Type B pancreatic cell (in vitro differentiated cells): ENCODE measurements around the gene NEUROD2. TPM values are rescaled to one million over a fixed set of nuclear protein-coding genes. Genes with fewer than 3 reads are reported as not detected.

Experiments used
- DNase-seq: peaks from one replicate; pipeline ENCODE4 v3.0.0; 2021; ENCODE audit warnings: mixed read lengths; ENCODE audit not compliant: unreplicated experiment; ENCODE audit errors: extremely low spot score
- H3K27ac Mint-ChIP-seq: 2 replicates; pipeline ENCODE4 v1.8.0; 2021; ENCODE audit warnings: mild to moderate bottlenecking, mixed read lengths
- H3K27me3 Mint-ChIP-seq: 2 replicates; pipeline ENCODE4 v1.8.0; 2021; ENCODE audit warnings: mixed read lengths
- H3K36me3 Mint-ChIP-seq: 2 replicates; pipeline ENCODE4 v1.8.0; 2021; ENCODE audit warnings: mixed read lengths
- H3K4me1 Mint-ChIP-seq: one replicate; pipeline ENCODE4 v1.8.0; 2021; ENCODE audit warnings: mixed read lengths; ENCODE audit not compliant: unreplicated experiment
- H3K4me3 Mint-ChIP-seq: 2 replicates; pipeline ENCODE4 v1.8.0; 2021; ENCODE audit warnings: mild to moderate bottlenecking, mixed read lengths
- H3K9me3 Mint-ChIP-seq: 2 replicates; pipeline ENCODE4 v1.8.0; 2021; ENCODE audit warnings: mixed read lengths
- total RNA-seq: library from RNA; stranded (reverse); gene quantifications from 2 replicates; pipeline ENCODE4 v1.2.1, GENCODE V29; 2021; ENCODE audit warnings: low replicate concordance
- TF ChIP-seq, protein P1 (sequence below): fragments of 200-600 bp; sonication (generic); conservative IDR thresholded peaks from 2 replicates; pipeline ENCODE4 v1.5.0; 2021; ENCODE audit warnings: antibody characterized with exemption, mild to moderate bottlenecking

NEUROD2 gene
- total RNA-seq, 1 donor from 2014 or later, result not detected

DNA sequence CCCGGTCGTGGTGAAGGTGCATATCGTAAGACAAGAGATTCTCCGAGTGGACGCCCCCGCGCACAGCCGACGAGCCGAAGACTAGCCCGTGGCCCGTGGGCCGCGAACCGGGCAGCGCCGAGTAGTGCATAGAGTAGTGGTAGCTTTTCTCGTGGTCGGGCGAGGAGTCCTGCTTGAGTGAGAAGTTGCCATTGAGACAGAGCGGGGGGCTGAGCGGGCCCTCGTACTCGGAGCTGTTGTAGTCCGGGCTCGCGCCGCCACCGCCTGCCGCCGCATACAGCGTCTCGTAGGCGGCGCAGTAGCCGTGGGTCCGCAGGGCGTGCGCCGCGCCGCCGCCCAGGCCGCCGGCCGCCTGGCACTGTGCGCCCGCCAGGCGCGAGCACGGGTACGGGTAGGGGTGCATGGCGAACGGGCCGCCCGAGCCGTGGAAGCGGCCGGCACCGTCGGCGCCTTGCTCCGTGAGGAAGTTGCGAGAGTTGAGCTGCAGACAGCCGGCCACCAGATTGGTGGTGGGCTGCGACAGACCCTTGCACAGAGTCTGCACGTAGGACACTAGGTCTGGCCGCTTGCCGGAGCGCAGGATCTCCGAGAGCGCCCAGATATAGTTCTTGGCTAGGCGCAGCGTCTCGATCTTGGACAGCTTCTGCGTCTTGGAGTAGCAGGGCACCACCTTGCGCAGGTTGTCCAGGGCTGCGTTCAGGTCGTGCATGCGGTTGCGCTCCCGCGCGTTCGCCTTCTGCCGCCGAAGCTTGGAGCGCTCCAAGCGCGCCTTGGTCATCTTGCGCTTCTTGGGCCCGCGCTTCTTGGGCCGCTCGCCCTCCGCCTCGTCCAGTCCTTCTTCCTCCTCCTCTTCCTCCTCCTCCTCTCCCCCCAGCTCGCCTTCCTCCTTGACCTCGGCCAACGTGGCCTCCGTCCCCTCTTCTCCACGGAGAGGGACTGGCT, 2.0 kb downstream of the NEUROD2 start:
- Mint-ChIP-seq H3K27me3 (peaks cover 88% of the 10 kb centered on the region), H3K9me3 (no peaks in the 10 kb centered on the region), H3K27ac (no peak overlapping the region), H3K4me1 (no peaks in the 10 kb centered on the region), H3K4me3 (peak overlapping the region; percentile 52), H3K36me3 (peaks cover 4% of the 10 kb centered on the region)
- TF ChIP-seq, protein P1, sequence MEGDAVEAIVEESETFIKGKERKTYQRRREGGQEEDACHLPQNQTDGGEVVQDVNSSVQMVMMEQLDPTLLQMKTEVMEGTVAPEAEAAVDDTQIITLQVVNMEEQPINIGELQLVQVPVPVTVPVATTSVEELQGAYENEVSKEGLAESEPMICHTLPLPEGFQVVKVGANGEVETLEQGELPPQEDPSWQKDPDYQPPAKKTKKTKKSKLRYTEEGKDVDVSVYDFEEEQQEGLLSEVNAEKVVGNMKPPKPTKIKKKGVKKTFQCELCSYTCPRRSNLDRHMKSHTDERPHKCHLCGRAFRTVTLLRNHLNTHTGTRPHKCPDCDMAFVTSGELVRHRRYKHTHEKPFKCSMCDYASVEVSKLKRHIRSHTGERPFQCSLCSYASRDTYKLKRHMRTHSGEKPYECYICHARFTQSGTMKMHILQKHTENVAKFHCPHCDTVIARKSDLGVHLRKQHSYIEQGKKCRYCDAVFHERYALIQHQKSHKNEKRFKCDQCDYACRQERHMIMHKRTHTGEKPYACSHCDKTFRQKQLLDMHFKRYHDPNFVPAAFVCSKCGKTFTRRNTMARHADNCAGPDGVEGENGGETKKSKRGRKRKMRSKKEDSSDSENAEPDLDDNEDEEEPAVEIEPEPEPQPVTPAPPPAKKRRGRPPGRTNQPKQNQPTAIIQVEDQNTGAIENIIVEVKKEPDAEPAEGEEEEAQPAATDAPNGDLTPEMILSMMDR, result no peak
- DNase-seq, result no peak

GRCh38 chr17:39604911-39605491, 2.7 kb downstream of the NEUROD2 start:
- Mint-ChIP-seq H3K9me3 (no peaks in the 10 kb centered on the region), H3K27me3 (peaks cover 88% of the 10 kb centered on the region), H3K4me1 (no peaks in the 10 kb centered on the region), H3K36me3 (peaks cover 4% of the 10 kb centered on the region), H3K4me3 (peak overlapping the region; percentile 52), H3K27ac (no peak overlapping the region)
- no peak for DNase-seq
- TF ChIP-seq, protein P1, result no peak

GRCh38 chr17:39603304-39604016, 4.3 kb downstream of the NEUROD2 start:
- TF ChIP-seq, protein P1, result no peak
- peaks cover 87% of the 10 kb centered on the region for H3K27me3 Mint-ChIP-seq
- H3K27ac Mint-ChIP-seq, result peak overlapping the region; percentile 44
- H3K4me3 Mint-ChIP-seq, result peak overlapping the region; percentile 65
- peaks cover 4% of the 10 kb centered on the region for H3K36me3 Mint-ChIP-seq
- no peaks in the 10 kb centered on the region for H3K9me3 Mint-ChIP-seq
- DNase-seq, result no peak
- H3K4me1 Mint-ChIP-seq, result no peaks in the 10 kb centered on the region

- DNase-seq, result no peak
- TF ChIP-seq, protein P1, result no peak
- Mint-ChIP-seq H3K4me1 (no peaks in the 10 kb centered on the region), H3K27me3 (peaks cover 89% of the 10 kb centered on the region), H3K4me3 (peak overlapping the region; percentile 65), H3K36me3 (peaks cover 4% of the 10 kb centered on the region), H3K27ac (peak overlapping the region; percentile 44), H3K9me3 (no peaks in the 10 kb centered on the region)
Observed at GRCh38 chr17:39602533-39603303, 5.0 kb downstream of the NEUROD2 start.
